ENCODE data around the gene TPO. TPM values are rescaled to one million over a fixed set of nuclear protein-coding genes. Genes with fewer than 3 reads are reported as not detected.

Gene TPO
- total RNA-seq, 1 experiment from 2014 or later = not detected

- Histone ChIP-seq H3K79me2 (ENCODE audit: insufficient read depth, low read length) (no peaks in the 10 kb centered on the region), H3K23me2 (ENCODE audit: insufficient read length, low read depth, low read length, poor library complexity, severe bottlenecking) (no peaks in the 10 kb centered on the region), H3K18ac (ENCODE audit: insufficient read length, low read depth, low read length) (no peak overlapping the region), H2BK5ac (ENCODE audit: insufficient read length, low read length) (no peak overlapping the region), H3K9ac (ENCODE audit: extremely low read depth, insufficient read length, low read length) (no peak overlapping the region), H3K9me3 (ENCODE audit: control insufficient read depth, low read depth, low read length) (no peaks in the 10 kb centered on the region), H3K79me1 (ENCODE audit: insufficient read depth, low read depth, low read length, poor library complexity, severe bottlenecking) (no peaks in the 10 kb centered on the region), H4K20me1 (ENCODE audit: control insufficient read depth, insufficient read depth, insufficient read length) (no peaks in the 10 kb centered on the region), H3K4ac (ENCODE audit: low read depth, low read length) (no peak overlapping the region), H3K27me3 (ENCODE audit: insufficient read depth, low read length) (no peaks in the 10 kb centered on the region), H2BK20ac (ENCODE audit: low read depth, low read length, poor library complexity, severe bottlenecking) (no peak overlapping the region), H3K14ac (ENCODE audit: insufficient read depth, low read length) (no peak overlapping the region), H3K4me1 (ENCODE audit: insufficient read depth, low read length) (no peaks in the 10 kb centered on the region; the same call in 1 of the 2 replicates), H2BK120ac (ENCODE audit: low read depth, low read length, poor library complexity, severe bottlenecking) (no peak overlapping the region), H2AFZ (ENCODE audit: low read length) (no peak overlapping the region), H2AK5ac (ENCODE audit: insufficient read length, low read length) (no peak overlapping the region), H2BK12ac (ENCODE audit: insufficient read length, low read depth, low read length) (no peak overlapping the region), H3T11ph (ENCODE audit: low read length) (no peak overlapping the region), H3K27ac (ENCODE audit: insufficient read length, low read depth, low read length) (no peak overlapping the region), H2BK15ac (ENCODE audit: low read depth, low read length) (no peak overlapping the region), H3K4me2 (ENCODE audit: insufficient read depth, insufficient read length, low read length) (no peak overlapping the region), H4K8ac (replicated peaks; ENCODE audit: insufficient read length, low read depth, low read length) (no peak overlapping the region), H3K56ac (ENCODE audit: insufficient read length, low read depth, low read length) (no peak overlapping the region), H4K91ac (ENCODE audit: insufficient read length, low read depth, low read length) (no peak overlapping the region), H4K5ac (ENCODE audit: insufficient read length, low read depth, low read length) (no peak overlapping the region), H3K23ac (ENCODE audit: insufficient read length, low read depth, low read length) (no peak overlapping the region)
- DNase-seq = no peak
- TF ChIP-seq, protein P1, sequence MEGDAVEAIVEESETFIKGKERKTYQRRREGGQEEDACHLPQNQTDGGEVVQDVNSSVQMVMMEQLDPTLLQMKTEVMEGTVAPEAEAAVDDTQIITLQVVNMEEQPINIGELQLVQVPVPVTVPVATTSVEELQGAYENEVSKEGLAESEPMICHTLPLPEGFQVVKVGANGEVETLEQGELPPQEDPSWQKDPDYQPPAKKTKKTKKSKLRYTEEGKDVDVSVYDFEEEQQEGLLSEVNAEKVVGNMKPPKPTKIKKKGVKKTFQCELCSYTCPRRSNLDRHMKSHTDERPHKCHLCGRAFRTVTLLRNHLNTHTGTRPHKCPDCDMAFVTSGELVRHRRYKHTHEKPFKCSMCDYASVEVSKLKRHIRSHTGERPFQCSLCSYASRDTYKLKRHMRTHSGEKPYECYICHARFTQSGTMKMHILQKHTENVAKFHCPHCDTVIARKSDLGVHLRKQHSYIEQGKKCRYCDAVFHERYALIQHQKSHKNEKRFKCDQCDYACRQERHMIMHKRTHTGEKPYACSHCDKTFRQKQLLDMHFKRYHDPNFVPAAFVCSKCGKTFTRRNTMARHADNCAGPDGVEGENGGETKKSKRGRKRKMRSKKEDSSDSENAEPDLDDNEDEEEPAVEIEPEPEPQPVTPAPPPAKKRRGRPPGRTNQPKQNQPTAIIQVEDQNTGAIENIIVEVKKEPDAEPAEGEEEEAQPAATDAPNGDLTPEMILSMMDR (conservative IDR thresholded peaks at IDR 0.05) = no peak
- no peak overlapping the region for H3K4me3 Mint-ChIP-seq
- no CpG with 5 or more reads among the region's 3 CpGs for WGBS (ENCODE audit: extremely low coverage, insufficient read length, low lambda C conversion rate)
- H3K36me3 Mint-ChIP-seq (ENCODE audit: insufficient read depth in 1 of 3, low read depth in 3 of 3) = peaks cover 0 to 2% (median 0%) of the 10 kb centered on the region in 3 experiments; a peak in 2 of 7 replicates
- peaks cover 0 to 7% of the 10 kb centered on the region in 2 experiments; a peak in 2 of 5 replicates for H3K9me3 Mint-ChIP-seq
- H3K27me3 Mint-ChIP-seq (ENCODE audit: low read depth) = peaks cover 10% of the 10 kb centered on the region
- peaks cover 10 to 13% of the 10 kb centered on the region in 2 experiments for H3K4me1 Mint-ChIP-seq
- H3K27ac Mint-ChIP-seq = no peak overlapping the region; a peak in 1 of 7 replicates
Observed at GRCh38 chr2:1405967-1406366, 7.3 kb upstream of the TPO start.

Data from H9 (cell line).